GM21529 (cell line): Measurements from ENCODE around the gene EFEMP2.

ENCODE experiments used
- ATAC-seq: cut with Tn5 transposase; IDR thresholded peaks from one replicate; pipeline ENCODE4 v1.9.1; 2021; ENCODE audit not compliant: unreplicated experiment

The EFEMP2 gene

GRCh38 chr11:65872586-65873317, at the start of gene EFEMP2:
Gene EFEMP2, minus strand, starts transcription at chr11:65872800. Its CDS starts 446 bp downstream, at chr11:65872354.
- ATAC-seq = no peak

GRCh38 chr11:65921876-65922275, 49.3 kb upstream of the EFEMP2 start:
- ATAC-seq = no peak

- no peak for ATAC-seq
Observed at GRCh38 chr11:65921033-65921555, 48.5 kb upstream of the EFEMP2 start.

- ATAC-seq = no peak
Observed at GRCh38 chr11:65920372-65920802, 47.8 kb upstream of the EFEMP2 start.

GRCh38 chr11:65919573-65920371, 47.2 kb upstream of the EFEMP2 start:
- peak; percentile 43 for ATAC-seq

- ATAC-seq = peak; percentile 83
Observed at GRCh38 chr11:65919141-65919572, 46.6 kb upstream of the EFEMP2 start, which contains the start of gene DRAP1. Gene DRAP1, plus strand, starts transcription at chr11:65919426. Its CDS starts 76 bp downstream, at chr11:65919502.

GRCh38 chr11:65918211-65919140, 45.9 kb upstream of the EFEMP2 start, which contains the start of gene C11orf68:
Gene C11orf68, minus strand, starts transcription at chr11:65919062. Its CDS starts 31 bp downstream, at chr11:65919031.
- peak; percentile 57 for ATAC-seq

GRCh38 chr11:65917434-65918210, 45.0 kb upstream of the EFEMP2 start:
- no peak for ATAC-seq

GRCh38 chr11:65917077-65917433, 44.5 kb upstream of the EFEMP2 start:
- ATAC-seq = no peak

GRCh38 chr11:65916391-65916790, 43.8 kb upstream of the EFEMP2 start:
- no peak for ATAC-seq

GRCh38 chr11:65915821-65916251, 43.2 kb upstream of the EFEMP2 start:
- no peak for ATAC-seq

GRCh38 chr11:65915101-65915820, 42.7 kb upstream of the EFEMP2 start:
- ATAC-seq = no peak

GRCh38 chr11:65912845-65913244, 40.2 kb upstream of the EFEMP2 start:
- ATAC-seq = no peak

GRCh38 chr11:65911682-65912568, 39.3 kb upstream of the EFEMP2 start:
- no peak for ATAC-seq

GRCh38 chr11:65907878-65908277, 35.3 kb upstream of the EFEMP2 start:
- no peak for ATAC-seq

GRCh38 chr11:65906602-65907001, 34.0 kb upstream of the EFEMP2 start:
- ATAC-seq = no peak

GRCh38 chr11:65903715-65904114, 31.1 kb upstream of the EFEMP2 start:
- ATAC-seq = no peak

GRCh38 chr11:65903068-65903481, 30.5 kb upstream of the EFEMP2 start:
- ATAC-seq = no peak
